HG03066 (cell line): ENCODE data around the gene ADD3.
"Not testable (repeated sequence)": the region's sequence is repeated elsewhere in the genome, so short reads cannot be mapped to it uniquely, and the experiment has no call there.

Source experiments
- ATAC-seq: cut with Tn5 transposase; IDR thresholded peaks from one replicate; pipeline ENCODE4 v1.9.1; 2021; ENCODE audit warnings: low read depth; ENCODE audit not compliant: unreplicated experiment

ADD3 gene

GRCh38 chr10:110032801-110033700 is 25.3 kb downstream of the ADD3 start:
- no peak for ATAC-seq

DNA sequence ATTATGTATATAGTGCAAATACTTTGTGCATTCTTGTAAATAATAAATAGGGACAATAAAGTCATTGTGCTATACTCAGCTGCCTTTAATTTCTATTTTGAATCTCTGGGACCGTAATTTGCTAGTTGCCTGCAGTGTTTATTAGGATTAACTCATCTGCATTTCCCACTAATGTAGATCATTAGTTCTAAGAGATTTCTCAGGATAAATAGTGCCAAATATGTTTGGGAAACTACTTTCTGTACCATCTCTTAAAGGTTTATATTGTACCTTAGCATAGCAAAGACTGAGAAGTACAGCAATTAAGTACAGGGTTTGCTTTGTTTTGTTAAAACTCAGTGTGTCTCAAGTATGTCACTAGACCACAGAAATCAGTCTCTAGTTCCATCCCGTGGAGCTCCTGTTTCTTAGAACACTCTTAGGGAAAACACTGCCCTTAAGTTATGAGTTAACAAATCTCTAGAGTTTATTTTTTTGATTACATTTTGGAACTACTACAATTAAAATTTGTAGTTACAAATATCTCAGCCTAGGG is 26.0 kb downstream of the ADD3 start:
- ATAC-seq, result no peak

- no peak for ATAC-seq
These were observed 26.8 kb downstream of the ADD3 start for GRCh38 chr10:110034596-110034995.

DNA sequence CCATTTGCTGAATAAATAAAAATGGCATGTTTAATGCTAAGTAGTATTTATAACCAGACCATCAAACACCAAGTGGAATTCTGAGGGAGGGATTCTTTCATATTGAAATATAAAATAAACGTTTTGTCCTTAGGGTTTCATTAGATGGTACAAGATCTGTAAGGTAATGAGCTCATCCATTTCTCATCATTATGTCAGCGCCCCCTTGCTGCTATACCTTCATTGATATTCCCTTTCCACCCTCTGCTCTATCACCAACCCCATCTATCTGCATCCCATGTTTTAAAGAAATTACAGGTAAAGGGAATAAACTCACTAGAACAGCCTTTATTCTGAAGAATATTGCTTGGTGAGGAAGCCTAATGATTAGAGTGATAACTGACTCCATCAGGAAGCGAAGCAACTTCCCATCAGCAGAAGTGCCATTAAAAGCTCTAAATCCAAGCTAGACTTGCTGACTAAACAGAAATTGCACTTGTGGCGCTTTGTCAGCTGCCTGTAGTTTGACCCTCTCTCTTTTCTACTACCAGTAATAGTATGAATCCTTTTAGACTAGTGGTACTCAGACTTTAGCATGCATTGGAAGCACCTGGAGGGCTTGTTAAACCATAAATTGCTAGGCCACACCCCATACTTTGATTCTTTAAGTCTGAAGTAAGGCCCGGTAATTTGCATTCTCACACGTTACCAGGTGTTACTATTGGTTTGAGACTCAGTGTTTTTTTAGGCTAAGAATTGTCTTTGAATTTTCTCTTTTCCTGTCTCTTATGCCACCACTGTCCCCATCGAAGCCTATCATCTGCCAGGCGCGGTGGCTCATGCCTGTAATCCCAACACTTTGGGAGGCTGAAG is 27.5 kb downstream of the ADD3 start:
- ATAC-seq, result peak; percentile 45

- peak; percentile 79 for ATAC-seq
These were observed 28.9 kb downstream of the ADD3 start for GRCh38 chr10:110036640-110037039.

DNA sequence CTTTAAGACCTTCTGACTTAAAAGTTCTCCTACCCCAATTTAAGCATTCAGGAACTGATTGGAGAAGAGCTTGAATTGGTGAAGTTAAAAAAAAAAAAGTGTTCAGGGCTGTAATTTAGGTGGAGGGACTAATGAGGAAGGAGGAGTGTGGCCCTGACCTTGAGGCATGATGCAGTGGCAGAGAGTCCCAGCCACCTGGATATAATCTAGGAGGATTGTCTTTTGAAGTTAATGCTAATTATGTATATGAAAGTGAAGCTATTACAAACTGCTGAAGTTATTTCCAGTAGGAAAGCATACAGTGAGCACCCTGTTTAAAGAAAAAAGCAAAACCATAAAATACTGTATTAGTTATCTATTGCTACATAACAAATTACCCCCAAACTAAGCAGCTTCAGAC is 31.5 kb downstream of the ADD3 start:
- no peak for ATAC-seq

DNA sequence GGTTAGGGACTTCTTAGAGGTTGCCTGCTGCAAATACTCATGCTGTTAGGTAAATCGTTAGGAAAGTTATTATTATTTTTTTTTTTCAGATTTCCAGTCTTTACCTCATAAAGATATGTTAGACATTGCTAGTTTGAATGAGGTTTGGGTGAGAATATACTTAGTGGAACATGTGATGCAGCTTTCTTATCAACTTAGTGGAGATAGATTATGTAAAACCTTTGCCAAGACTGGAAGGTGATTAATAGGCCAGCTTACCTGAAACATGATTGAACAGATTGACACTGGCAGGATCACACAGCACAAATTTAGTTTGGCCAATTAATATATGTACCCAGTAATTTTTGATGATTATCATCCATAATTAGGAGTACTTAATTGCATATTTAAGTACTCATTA is 32.3 kb downstream of the ADD3 start:
- ATAC-seq, result no peak

GRCh38 chr10:110040767-110041478 is 33.1 kb downstream of the ADD3 start:
- no peak for ATAC-seq

DNA sequence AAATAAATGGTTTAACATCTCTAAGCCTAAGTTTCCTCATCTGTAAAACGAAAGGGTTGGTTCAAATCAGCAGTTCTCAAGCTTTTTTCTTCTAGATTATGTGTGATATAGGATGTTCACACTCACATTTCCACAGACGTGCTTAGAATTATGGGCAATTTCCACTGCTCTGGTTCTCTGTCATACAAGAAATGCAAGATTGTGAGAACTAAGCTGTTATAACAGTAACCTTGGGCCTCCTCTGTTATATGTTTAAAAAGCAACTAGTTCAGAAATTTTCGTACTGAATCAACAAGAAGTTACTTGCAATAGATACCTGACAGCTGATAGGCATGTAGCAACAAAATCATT is 33.7 kb downstream of the ADD3 start:
- no peak for ATAC-seq

GRCh38 chr10:110042181-110042580 is 34.4 kb downstream of the ADD3 start:
- ATAC-seq, result no peak

GRCh38 chr10:110042891-110043290 is 35.1 kb downstream of the ADD3 start:
- ATAC-seq, result no peak

- ATAC-seq, result no peak
These were observed 36.9 kb downstream of the ADD3 start for GRCh38 chr10:110044681-110045080.

- no peak for ATAC-seq
These were observed 38.0 kb downstream of the ADD3 start for GRCh38 chr10:110045772-110046171.

DNA sequence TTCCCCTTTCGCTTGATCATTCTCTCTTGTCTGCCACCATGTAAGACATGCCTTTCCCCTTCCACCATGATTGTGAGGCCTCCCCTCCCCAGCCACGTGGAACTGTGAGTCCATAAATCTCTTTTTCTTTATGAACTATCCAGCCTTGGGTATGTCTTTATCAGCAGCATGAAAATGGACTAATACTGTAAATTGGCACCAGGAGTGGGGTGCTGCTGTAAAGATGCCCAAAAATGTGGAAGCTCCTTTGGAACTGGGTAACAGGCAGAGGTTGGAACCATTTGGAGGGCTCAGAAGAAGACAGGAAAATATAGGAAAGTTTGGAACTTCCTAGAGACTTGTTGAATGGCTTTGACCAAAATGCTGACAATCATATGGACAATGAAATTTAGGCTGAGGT is 40.4 kb downstream of the ADD3 start:
- ATAC-seq, result not testable (repeated sequence)

GRCh38 chr10:110048781-110049180 is 41.0 kb downstream of the ADD3 start:
- no peak for ATAC-seq

- ATAC-seq, result not testable (repeated sequence)
These were observed 42.3 kb downstream of the ADD3 start for GRCh38 chr10:110049889-110050591.

- no peak for ATAC-seq
These were observed 43.7 kb downstream of the ADD3 start for GRCh38 chr10:110051487-110051886.

DNA sequence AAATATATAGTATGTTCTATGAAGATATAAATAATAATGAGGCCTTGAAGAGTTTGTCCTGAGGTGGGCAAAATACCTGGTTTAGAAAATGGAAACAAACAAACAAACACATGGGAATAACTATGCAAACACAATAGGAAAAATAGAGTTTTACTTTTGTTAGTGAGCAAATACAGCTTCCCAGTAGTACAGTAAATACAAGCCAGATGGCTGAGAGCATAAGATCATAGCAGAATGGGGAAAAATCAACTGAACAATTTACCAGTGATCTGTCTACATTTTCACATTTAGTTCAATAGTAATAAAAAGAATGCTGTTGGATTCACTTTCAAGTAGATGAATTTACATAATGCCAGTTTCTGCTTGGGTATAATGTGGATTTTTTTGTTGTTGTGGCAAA is 45.1 kb downstream of the ADD3 start:
- ATAC-seq, result no peak

- ATAC-seq, result no peak
These were observed 49.0 kb downstream of the ADD3 start for GRCh38 chr10:110056822-110057221.

GRCh38 chr10:110057456-110057855 is 49.7 kb downstream of the ADD3 start:
- no peak for ATAC-seq
